Upper lobe of left lung (tissue), 6 donors: ENCODE results near the gene OR10A4. TPM values are rescaled to one million over a fixed set of nuclear protein-coding genes. Genes with fewer than 3 reads are reported as not detected.

Experiments used
- ATAC-seq, 2 donors: fragments of 200-7000 bp; cut with Tn5 transposase; one replicate each; pipeline ENCODE4 v1.9.1; 2022; ENCODE audit warnings: mild to moderate bottlenecking in 2 of 2, moderate library complexity in 2 of 2; ENCODE audit not compliant: low FRiP score in 2 of 2
- DNase-seq, 2 donors: peaks; one replicate each; pipeline ENCODE4 v3.0.0-alpha.2; 2019 to 2020
- H3K27ac ChIP-seq, 4 donors: fragments of 200-600 bp; sonication (generic); one replicate each; pipeline ENCODE4 v1.5.1; 2016 to 2019
- H3K27me3 ChIP-seq, 4 donors: fragments of 200-600 bp; sonication (generic); one replicate each; pipeline ENCODE4 v1.5.1; 2017 to 2019
- H3K36me3 ChIP-seq, 4 donors: fragments of 200-600 bp; sonication (generic); one replicate each; pipeline ENCODE4 v1.5.1; 2016 to 2019
- H3K4me1 ChIP-seq, 4 donors: fragments of 200-600 bp; sonication (generic); one replicate each; pipeline ENCODE4 v1.5.1; 2018 to 2019
- H3K4me3 ChIP-seq, 4 donors: fragments of 200-600 bp; sonication (generic); one replicate each; pipeline ENCODE4 v1.5.1; 2017 to 2019; ENCODE audit warnings: mild to moderate bottlenecking in 2 of 4, moderate library complexity in 1 of 4
- H3K9me3 ChIP-seq, 4 donors: fragments of 200-600 bp; sonication (generic); one replicate each; pipeline ENCODE4 v1.5.1; 2018 to 2019
- EP300 ChIP-seq, 4 donors: sonication (generic); formaldehyde crosslinking; IDR thresholded peaks; one replicate each; pipeline ENCODE4 v1.5.1; 2017; ENCODE audit warnings: antibody characterized with exemption in 4 of 4, control low read depth in 2 of 4
- POLR2A ChIP-seq, 4 donors: fragments of 450-650 bp; IDR thresholded peaks; one replicate each; pipeline ENCODE4 v1.5.1; 2016 to 2017; ENCODE audit warnings: antibody characterized with exemption in 4 of 4, mild to moderate bottlenecking in 2 of 4
- POLR2AphosphoS5 ChIP-seq, 2 donors: sonication (generic); formaldehyde crosslinking; IDR thresholded peaks; one replicate each; pipeline ENCODE4 v1.5.1; 2017; ENCODE audit warnings: antibody characterized with exemption in 2 of 2
- WGBS, 2 donors: methylation state at CpG; one replicate each; pipeline ENCODE4 v1.1.5; 2017 to 2018; 5-methylcytosine and 5-hydroxymethylcytosine counted together
- total RNA-seq, 6 donors: library from RNA; depleted of rRNA in 4 of 6; stranded (reverse); fragments of >200 nt in 4 of 6; gene quantifications; one replicate each; pipeline versions ENCODE4 v1.1.0 to v1.2.1, GENCODE V29; 2016 to 2021
- TF ChIP-seq, protein P1 (sequence below), 6 experiments: fragments of 450-650 bp in 4 of 6; fragments of 200-600 bp in 2 of 6; sonication (generic) in 2 of 6; IDR thresholded peaks; one replicate each; pipeline ENCODE4 v1.5.1; 2016 to 2019; ENCODE audit warnings: antibody characterized with exemption in 6 of 6
- donor health status: DM: no; HTN: no; CAD: no; lungs with moderate emphysema.
- donor health status: DM: no; HTN: yes; CAD: no; lungs with severe emphysema.

OR10A4 gene
- total RNA-seq, 6 donors from 2014 or later = not detected

DNA sequence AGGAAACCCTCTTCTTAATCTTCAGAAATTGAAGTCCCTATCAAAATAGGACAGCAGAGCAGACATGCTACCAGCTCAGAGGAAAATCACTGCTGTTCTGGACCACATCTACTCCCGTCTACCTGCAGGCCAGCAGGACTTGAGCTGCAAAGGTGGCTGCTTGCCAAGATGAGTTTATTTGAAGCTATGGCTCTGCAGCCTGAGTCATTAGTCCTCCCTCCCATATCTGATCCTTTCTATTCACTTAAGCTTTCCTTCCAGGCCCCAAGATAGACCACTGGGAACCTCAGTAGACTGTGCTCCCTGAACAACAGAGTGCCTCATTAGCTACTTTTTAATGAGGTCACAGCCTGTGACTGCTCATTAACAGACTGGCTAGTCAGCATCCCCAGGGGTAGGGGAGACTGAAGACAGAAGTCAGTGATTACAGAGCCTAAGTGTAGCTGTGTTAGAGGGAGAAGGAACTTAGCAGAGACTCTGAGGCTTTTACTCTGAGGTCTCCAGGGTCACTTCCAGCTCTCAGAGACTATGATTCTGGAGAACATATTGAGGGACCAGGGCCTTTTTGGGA, 20.4 kb upstream of the OR10A4 start:
- no peaks in the 10 kb centered on the region for H3K4me1 ChIP-seq
- WGBS, 2 donors = 67 to 70% methylated on average over 1 of the region's 1 CpG
- no peak overlapping the region for H3K4me3 ChIP-seq
- no peak overlapping the region for H3K27ac ChIP-seq
- H3K9me3 ChIP-seq = peaks cover 0 to 3% (median 0%) of the 10 kb centered on the region in 4 donors
- DNase-seq (no peak), ATAC-seq (no peak)
- no peak for TF ChIP-seq EP300 (IDR thresholded peaks at IDR 0.05)
- no peak for TF ChIP-seq POLR2A (IDR thresholded peaks at IDR 0.05)
- TF ChIP-seq, protein P1, sequence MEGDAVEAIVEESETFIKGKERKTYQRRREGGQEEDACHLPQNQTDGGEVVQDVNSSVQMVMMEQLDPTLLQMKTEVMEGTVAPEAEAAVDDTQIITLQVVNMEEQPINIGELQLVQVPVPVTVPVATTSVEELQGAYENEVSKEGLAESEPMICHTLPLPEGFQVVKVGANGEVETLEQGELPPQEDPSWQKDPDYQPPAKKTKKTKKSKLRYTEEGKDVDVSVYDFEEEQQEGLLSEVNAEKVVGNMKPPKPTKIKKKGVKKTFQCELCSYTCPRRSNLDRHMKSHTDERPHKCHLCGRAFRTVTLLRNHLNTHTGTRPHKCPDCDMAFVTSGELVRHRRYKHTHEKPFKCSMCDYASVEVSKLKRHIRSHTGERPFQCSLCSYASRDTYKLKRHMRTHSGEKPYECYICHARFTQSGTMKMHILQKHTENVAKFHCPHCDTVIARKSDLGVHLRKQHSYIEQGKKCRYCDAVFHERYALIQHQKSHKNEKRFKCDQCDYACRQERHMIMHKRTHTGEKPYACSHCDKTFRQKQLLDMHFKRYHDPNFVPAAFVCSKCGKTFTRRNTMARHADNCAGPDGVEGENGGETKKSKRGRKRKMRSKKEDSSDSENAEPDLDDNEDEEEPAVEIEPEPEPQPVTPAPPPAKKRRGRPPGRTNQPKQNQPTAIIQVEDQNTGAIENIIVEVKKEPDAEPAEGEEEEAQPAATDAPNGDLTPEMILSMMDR (IDR thresholded peaks at IDR 0.05) = no peak
- no peaks in the 10 kb centered on the region for H3K27me3 ChIP-seq
- H3K36me3 ChIP-seq = no peaks in the 10 kb centered on the region

DNA sequence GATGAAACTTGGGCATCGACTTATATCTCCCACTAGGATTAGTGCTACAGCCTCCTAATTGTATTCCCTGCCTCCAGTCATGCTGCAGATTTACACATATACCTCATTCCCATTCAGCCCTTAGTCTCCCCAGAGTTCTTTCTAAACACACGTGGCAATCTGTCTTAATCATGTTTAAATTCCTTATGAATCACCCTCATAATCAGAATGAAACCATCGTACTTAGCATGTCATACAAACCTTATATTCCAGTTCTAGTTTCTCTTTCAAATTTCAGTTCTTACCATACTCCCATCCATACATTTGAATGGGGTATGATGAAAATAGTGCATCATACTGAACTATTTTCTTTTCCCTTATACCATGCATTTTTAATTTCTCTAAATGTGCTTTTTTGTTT, 19.6 kb upstream of the OR10A4 start:
- 73 to 79% methylated on average over 3 of the region's 3 CpGs for WGBS, 2 donors
- no peak overlapping the region for H3K4me3 ChIP-seq
- no peak for ATAC-seq

DNA sequence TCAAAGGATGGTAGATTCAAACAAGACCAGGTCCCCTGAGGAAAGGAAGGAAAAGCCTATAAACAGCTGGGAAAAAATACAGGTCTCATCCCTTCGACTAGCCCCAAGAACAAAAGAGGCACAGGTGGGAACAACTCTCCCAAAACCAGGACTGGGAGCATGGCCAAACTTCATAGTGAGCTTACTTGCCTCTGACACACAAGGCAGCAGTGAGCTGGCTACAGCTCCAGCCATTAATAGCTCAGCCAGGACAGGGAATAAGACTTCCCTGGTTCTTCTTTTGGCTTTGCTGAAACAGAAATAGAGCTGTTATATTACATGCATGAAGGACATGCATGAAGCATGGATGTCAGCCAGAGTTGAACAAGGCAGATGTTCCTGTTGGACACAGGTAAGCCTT, 13.5 kb upstream of the OR10A4 start, which contains the start of gene OR10A2:
TSS of gene OR10A2 (plus strand) at position 97 of the 400 bp plus-strand sequence. CDS start 6,698 bp downstream, outside the sequence.
- 59 to 65% methylated on average over 1 of the region's 1 CpG for WGBS, 2 donors
- ATAC-seq (no peak), DNase-seq (no peak)

More for the DNA sequence above, 19.6 kb upstream of the OR10A4 start:
- Histone ChIP-seq H3K4me1 (no peaks in the 10 kb centered on the region), H3K27me3 (no peaks in the 10 kb centered on the region), H3K27ac (no peak overlapping the region), H3K36me3 (no peaks in the 10 kb centered on the region), H3K9me3 (peaks cover 0 to 3% (median 0%) of the 10 kb centered on the region in 4 donors)
- TF ChIP-seq POLR2AphosphoS5 (IDR thresholded peaks at IDR 0.05) = no peak
- TF ChIP-seq, protein P1 (IDR thresholded peaks at IDR 0.05) = no peak
- TF ChIP-seq POLR2A (IDR thresholded peaks at IDR 0.05) = no peak
- no peak for TF ChIP-seq EP300 (IDR thresholded peaks at IDR 0.05)
- no peak for DNase-seq

DNA sequence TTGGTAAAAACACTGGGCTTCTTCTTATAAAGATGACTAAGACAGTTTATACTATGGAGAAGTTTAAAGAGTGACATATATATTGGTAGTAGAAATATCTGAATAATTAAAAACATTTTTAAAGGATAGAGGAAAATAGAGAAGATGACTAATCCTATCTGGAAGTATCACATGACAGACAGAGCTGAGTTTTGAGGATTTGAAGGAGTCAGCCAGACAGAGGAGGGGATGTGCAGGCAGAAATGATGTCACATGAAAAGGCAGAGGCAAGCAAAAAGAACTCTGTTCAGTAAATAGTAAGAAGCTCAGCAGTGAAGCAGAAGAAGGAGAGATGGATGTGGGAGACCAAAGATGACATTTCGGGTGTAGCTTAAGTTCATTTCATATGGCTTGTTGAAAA, 12.0 kb upstream of the OR10A4 start:
- Histone ChIP-seq H3K36me3 (no peaks in the 10 kb centered on the region), H3K4me1 (no peaks in the 10 kb centered on the region), H3K27ac (no peak overlapping the region), H3K27me3 (no peaks in the 10 kb centered on the region), H3K4me3 (no peak overlapping the region), H3K9me3 (no peaks in the 10 kb centered on the region)
- DNase-seq (no peak), ATAC-seq (no peak)
- TF ChIP-seq POLR2A (IDR thresholded peaks at IDR 0.05) (no peak), POLR2AphosphoS5 (IDR thresholded peaks at IDR 0.05) (no peak), EP300 (IDR thresholded peaks at IDR 0.05) (no peak)
- TF ChIP-seq, protein P1 (IDR thresholded peaks at IDR 0.05) = no peak
- WGBS, 2 donors = 68 to 95% methylated on average over 1 of the region's 1 CpG

More for the DNA sequence above, 13.5 kb upstream of the OR10A4 start, which contains the start of gene OR10A2:
- Histone ChIP-seq H3K36me3 (no peaks in the 10 kb centered on the region), H3K4me1 (no peaks in the 10 kb centered on the region), H3K9me3 (no peaks in the 10 kb centered on the region), H3K27ac (no peak within 1 kb of the TSS), H3K27me3 (no peaks in the 10 kb centered on the region), H3K4me3 (no peak within 1 kb of the TSS)
- TF ChIP-seq EP300 (IDR thresholded peaks at IDR 0.05) = no peak
- TF ChIP-seq, protein P1 (IDR thresholded peaks at IDR 0.05) = no peak

DNA sequence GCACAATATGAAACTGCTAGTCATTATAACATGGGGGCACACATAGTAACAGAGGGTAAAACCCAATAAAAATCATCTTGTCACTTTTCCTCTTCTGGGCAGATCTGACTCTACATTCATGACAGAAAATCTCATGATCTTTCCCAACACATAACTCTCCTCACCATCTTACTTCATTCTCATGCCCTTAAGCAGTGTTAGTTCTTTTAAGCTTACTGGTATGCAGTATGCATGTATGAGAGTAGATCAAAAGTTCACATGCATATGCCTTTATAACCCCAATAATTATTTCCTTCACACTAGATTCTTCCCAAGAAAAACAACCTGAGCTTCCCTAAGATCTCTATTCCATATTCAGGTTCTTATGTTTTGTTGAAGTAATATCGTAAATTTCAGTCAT, 5.1 kb upstream of the OR10A4 start:
- Histone ChIP-seq H3K27ac (no peak overlapping the region), H3K36me3 (no peaks in the 10 kb centered on the region), H3K27me3 (no peaks in the 10 kb centered on the region), H3K4me1 (no peaks in the 10 kb centered on the region), H3K4me3 (no peak overlapping the region), H3K9me3 (no peaks in the 10 kb centered on the region)
- 87 to 89% methylated on average over 1 of the region's 1 CpG for WGBS, 2 donors
- TF ChIP-seq, protein P1 (IDR thresholded peaks at IDR 0.05) = no peak
- TF ChIP-seq EP300 (IDR thresholded peaks at IDR 0.05) = no peak
- no peak for TF ChIP-seq POLR2AphosphoS5 (IDR thresholded peaks at IDR 0.05)
- no peak for TF ChIP-seq POLR2A (IDR thresholded peaks at IDR 0.05)
- DNase-seq (no peak), ATAC-seq (no peak)
